Pulmonary artery endothelial cell (primary cell): ENCODE data around the gene HMCN1. TPM values are rescaled to one million over a fixed set of nuclear protein-coding genes. Genes with fewer than 3 reads are reported as not detected.

ENCODE experiments used
- DNase-seq: peaks from one replicate; pipeline ENCODE4 v3.0.0-alpha.2; 2011; ENCODE audit warnings: low read depth, low spot score
- total RNA-seq: library from RNA; depleted of rRNA; stranded (reverse); fragments of >200 nt; gene quantifications from 2 replicates; pipeline ENCODE4 v1.2.3, GENCODE V29; 2014

HMCN1 gene
- total RNA-seq, 1 donor from 2014 or later, result 10.8 TPM

GRCh38 chr1:185960422-185961321 lies 226.5 kb downstream of the HMCN1 start:
- DNase-seq, result no peak

GRCh38 chr1:185961664-185962063 lies 227.5 kb downstream of the HMCN1 start:
- no peak for DNase-seq

- DNase-seq, result no peak
These were observed 230.8 kb downstream of the HMCN1 start for GRCh38 chr1:185964946-185965345.

- DNase-seq, result no peak
These were observed 231.7 kb downstream of the HMCN1 start for GRCh38 chr1:185965870-185966269.

GRCh38 chr1:185966471-185966870 lies 232.3 kb downstream of the HMCN1 start:
- no peak for DNase-seq

GRCh38 chr1:185969028-185969427 lies 234.8 kb downstream of the HMCN1 start:
- no peak for DNase-seq

- no peak for DNase-seq
These were observed 235.4 kb downstream of the HMCN1 start for GRCh38 chr1:185969524-185969991.

- DNase-seq, result no peak
These were observed 237.5 kb downstream of the HMCN1 start for GRCh38 chr1:185971688-185972087.

GRCh38 chr1:185972096-185972850 lies 238.1 kb downstream of the HMCN1 start:
- no peak for DNase-seq

GRCh38 chr1:185973645-185974044 lies 239.5 kb downstream of the HMCN1 start:
- no peak for DNase-seq

GRCh38 chr1:185974367-185975170 lies 240.4 kb downstream of the HMCN1 start:
- no peak for DNase-seq

GRCh38 chr1:185980891-185981290 lies 246.7 kb downstream of the HMCN1 start:
- DNase-seq, result no peak

- DNase-seq, result no peak
These were observed 250.1 kb downstream of the HMCN1 start for GRCh38 chr1:185984113-185984836.

- DNase-seq, result no peak
These were observed 253.6 kb downstream of the HMCN1 start for GRCh38 chr1:185987611-185988321.

- DNase-seq, result no peak
These were observed 256.4 kb downstream of the HMCN1 start for GRCh38 chr1:185990565-185990964.

- DNase-seq, result no peak
These were observed 257.1 kb downstream of the HMCN1 start for GRCh38 chr1:185991266-185991665.

- no peak for DNase-seq
These were observed 262.0 kb downstream of the HMCN1 start for GRCh38 chr1:185996211-185996610.

GRCh38 chr1:185998391-185998790 lies 264.2 kb downstream of the HMCN1 start:
- no peak for DNase-seq

GRCh38 chr1:186002406-186002805 lies 268.2 kb downstream of the HMCN1 start:
- DNase-seq, result no peak

GRCh38 chr1:186009039-186009737 lies 275.0 kb downstream of the HMCN1 start:
- peak; percentile 82 for DNase-seq
